Choroid plexus epithelial cell (primary cell): ENCODE results near the gene OR10G7.

Experiments used
- DNase-seq: peaks from one replicate; pipeline ENCODE4 v3.0.0-alpha.2; 2010; ENCODE audit warnings: low read depth
- H3K4me3 ChIP-seq: 2 replicates; pipeline ENCODE4 v1.5.1; 2011; ENCODE audit warnings: low read depth, mild to moderate bottlenecking, control low read depth, low read length, moderate library complexity
- TF ChIP-seq, protein P1 (sequence below): conservative IDR thresholded peaks from 2 replicates; pipeline ENCODE4 v1.5.1; 2011; ENCODE audit warnings: low read depth, mild to moderate bottlenecking, control low read depth, inconsistent platforms, low read length, moderate library complexity

OR10G7 gene

DNA sequence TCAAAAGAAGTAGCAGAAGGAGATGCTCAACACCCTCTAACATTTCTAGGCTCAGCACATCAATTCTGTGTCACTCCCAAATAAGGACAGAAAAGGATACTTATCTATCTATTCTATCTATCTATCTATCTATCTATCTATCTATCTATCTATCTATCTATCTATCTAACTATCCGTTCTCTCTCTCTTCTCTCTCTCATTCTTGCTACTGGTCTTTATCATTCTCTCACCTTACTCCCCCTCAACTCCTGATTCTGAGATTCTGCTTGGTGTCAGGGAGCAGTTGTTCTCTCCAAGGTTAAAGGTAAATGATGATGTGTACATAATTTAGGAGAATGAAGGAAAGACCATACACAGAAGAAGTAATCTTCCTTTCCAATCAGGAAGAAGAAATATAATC is 46.0 kb downstream of the OR10G7 start, which contains the start of gene OR10G6:
TSS of gene OR10G6 (minus strand) at position 43 of the 400 bp plus-strand sequence. CDS start at position 43, 0 bp downstream.
- TF ChIP-seq, protein P1, sequence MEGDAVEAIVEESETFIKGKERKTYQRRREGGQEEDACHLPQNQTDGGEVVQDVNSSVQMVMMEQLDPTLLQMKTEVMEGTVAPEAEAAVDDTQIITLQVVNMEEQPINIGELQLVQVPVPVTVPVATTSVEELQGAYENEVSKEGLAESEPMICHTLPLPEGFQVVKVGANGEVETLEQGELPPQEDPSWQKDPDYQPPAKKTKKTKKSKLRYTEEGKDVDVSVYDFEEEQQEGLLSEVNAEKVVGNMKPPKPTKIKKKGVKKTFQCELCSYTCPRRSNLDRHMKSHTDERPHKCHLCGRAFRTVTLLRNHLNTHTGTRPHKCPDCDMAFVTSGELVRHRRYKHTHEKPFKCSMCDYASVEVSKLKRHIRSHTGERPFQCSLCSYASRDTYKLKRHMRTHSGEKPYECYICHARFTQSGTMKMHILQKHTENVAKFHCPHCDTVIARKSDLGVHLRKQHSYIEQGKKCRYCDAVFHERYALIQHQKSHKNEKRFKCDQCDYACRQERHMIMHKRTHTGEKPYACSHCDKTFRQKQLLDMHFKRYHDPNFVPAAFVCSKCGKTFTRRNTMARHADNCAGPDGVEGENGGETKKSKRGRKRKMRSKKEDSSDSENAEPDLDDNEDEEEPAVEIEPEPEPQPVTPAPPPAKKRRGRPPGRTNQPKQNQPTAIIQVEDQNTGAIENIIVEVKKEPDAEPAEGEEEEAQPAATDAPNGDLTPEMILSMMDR: no peak
- H3K4me3 ChIP-seq: no peak within 1 kb of the TSS
- DNase-seq: no peak
